HepG2 (cell line): ENCODE results near the gene TET3. TPM values are rescaled to one million over a fixed set of nuclear protein-coding genes. Genes with fewer than 3 reads are reported as not detected.
A peak's percentile ranks its signal among the peaks of the same experiment; 100 is the strongest.

Source experiments
- DNMT1 ChIP-seq: sonication (generic); formaldehyde crosslinking; IDR thresholded peaks from 2 replicates; pipeline ENCODE4 v1.5.1; 2020; ENCODE audit warnings: mild to moderate bottlenecking, missing genetic modification reagents
- GATAD1 ChIP-seq: IDR thresholded peaks from 2 replicates; pipeline ENCODE4 v1.6.1; 2016; ENCODE audit warnings: missing genetic modification reagents, missing compliant biosample characterization
- HNF4A ChIP-seq: sonication (generic); formaldehyde crosslinking; IDR thresholded peaks from 2 replicates; pipeline ENCODE4 v1.4.0; 2020; ENCODE audit warnings: missing genetic modification reagents
- NRL ChIP-seq: sonication (generic); formaldehyde crosslinking; IDR thresholded peaks from 2 replicates; pipeline ENCODE4 v1.5.0; 2020; ENCODE audit warnings: missing genetic modification reagents, mild to moderate bottlenecking, moderate library complexity, borderline replicate concordance
- PITX1 ChIP-seq: sonication (generic); formaldehyde crosslinking; IDR thresholded peaks from 2 replicates; pipeline ENCODE4 v1.5.1; 2020; ENCODE audit warnings: mild to moderate bottlenecking, missing genetic modification reagents
- RBM39 ChIP-seq: fragments of 200-400 bp; formaldehyde crosslinking; IDR thresholded peaks from one replicate; pipeline ENCODE4 v1.6.1; 2018; ENCODE audit warnings: antibody characterized with exemption, mild to moderate bottlenecking, low read depth, low read length; ENCODE audit not compliant: poor library complexity, severe bottlenecking
- ZNF382 ChIP-seq: sonication (generic); formaldehyde crosslinking; IDR thresholded peaks from 2 replicates; pipeline ENCODE4 v1.5.0; 2020; ENCODE audit warnings: missing genetic modification reagents, mild to moderate bottlenecking, borderline replicate concordance
- ZNF768 ChIP-seq: sonication (generic); formaldehyde crosslinking; IDR thresholded peaks from 2 replicates; pipeline ENCODE4 v1.4.0; 2020; ENCODE audit warnings: missing genetic modification reagents
- polyA plus RNA-seq, 8 experiments: library from polyadenylated mRNA; depleted of rRNA in 3 of 8; stranded (reverse) in 7 of 8; unstranded in 1 of 8; fragments of >200 nt; fragmentation: Illumina TruSeq in 4 of 8; extraction: Trizol in 4 of 8; gene quantifications; 2 replicates each; pipeline versions ENCODE4 v1.2.1 to v1.2.3, GENCODE V29; 2011 to 2016; ENCODE audit warnings: low read depth in 4 of 8, missing spikeins in 1 of 8, mixed read lengths in 1 of 8; ENCODE audit not compliant: insufficient read depth in 1 of 8
- total RNA-seq, 5 experiments: library from RNA; depleted of rRNA; stranded (reverse); fragments of >200 nt; fragmentation: Illumina TruSeq; extraction: Trizol; gene quantifications; 2 replicates each; pipeline ENCODE4 v1.2.3, GENCODE V29; 2016; ENCODE audit warnings: low read depth in 1 of 5
- TF ChIP-seq, protein P1 (sequence below): sonication (generic); formaldehyde crosslinking; IDR thresholded peaks from one replicate; pipeline ENCODE4 v1.5.1; 2020; ENCODE audit warnings: mild to moderate bottlenecking, missing genetic modification reagents; ENCODE audit errors: not compliant biosample characterization
- TF ChIP-seq, protein P2 (sequence below): IDR thresholded peaks from 2 replicates; pipeline ENCODE4 v1.6.1; 2018; ENCODE audit warnings: missing genetic modification reagents
- TF ChIP-seq, protein P3 (sequence below): IDR thresholded peaks from 2 replicates; pipeline ENCODE4 v1.4.0; 2020; ENCODE audit warnings: mild to moderate bottlenecking, missing genetic modification reagents
- TF ChIP-seq, protein P4 (sequence below): IDR thresholded peaks from 2 replicates; pipeline ENCODE4 v1.6.1; 2016; ENCODE audit warnings: low read depth, borderline replicate concordance

Gene TET3
- total and polyA plus RNA-seq, 2 of the 13 experiments (the other 11 are each of a cell fraction or from before 2014, with no cell fraction given): 4.3 to 6.8 TPM

DNA sequence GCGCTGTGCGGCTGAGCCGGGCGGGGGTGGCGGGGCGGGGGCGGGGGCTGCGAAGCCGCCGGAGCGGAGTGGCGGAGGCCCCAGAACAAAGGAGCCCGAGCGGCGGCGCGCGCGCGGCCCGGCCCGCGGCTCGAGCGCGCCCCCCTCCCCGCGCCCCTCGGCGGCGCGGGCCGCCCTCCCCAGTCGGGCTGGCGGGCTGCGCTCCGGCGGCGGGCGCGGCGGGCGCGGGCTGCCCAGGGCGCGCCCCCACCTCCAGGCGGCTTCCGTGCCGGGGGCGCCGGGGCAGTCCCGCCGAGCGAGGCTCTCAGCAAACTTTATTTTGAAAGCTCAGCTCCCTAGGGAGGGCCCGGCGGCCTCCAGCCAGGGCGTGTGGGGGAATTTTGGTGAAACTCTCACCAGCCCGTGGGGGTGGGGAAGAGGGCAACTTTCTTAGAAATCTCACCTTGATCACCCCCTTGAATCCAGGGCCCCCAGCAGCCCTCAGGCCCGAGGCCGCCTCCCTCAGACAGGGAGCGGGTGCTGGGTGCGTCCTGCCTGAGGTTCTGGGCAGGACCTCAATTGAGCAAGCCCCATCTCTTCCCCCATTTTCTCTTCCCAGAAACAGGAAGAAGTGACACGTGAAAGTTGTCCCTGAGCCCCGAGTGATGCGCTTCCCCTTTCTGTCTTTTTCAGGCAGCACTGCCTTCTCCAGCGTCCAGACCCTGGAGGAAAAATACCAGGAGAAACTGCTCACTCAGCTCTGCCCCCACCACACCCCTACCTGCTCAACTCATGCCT is 786 bp downstream of the TET3 start (continued):
- TF ChIP-seq, protein P1, sequence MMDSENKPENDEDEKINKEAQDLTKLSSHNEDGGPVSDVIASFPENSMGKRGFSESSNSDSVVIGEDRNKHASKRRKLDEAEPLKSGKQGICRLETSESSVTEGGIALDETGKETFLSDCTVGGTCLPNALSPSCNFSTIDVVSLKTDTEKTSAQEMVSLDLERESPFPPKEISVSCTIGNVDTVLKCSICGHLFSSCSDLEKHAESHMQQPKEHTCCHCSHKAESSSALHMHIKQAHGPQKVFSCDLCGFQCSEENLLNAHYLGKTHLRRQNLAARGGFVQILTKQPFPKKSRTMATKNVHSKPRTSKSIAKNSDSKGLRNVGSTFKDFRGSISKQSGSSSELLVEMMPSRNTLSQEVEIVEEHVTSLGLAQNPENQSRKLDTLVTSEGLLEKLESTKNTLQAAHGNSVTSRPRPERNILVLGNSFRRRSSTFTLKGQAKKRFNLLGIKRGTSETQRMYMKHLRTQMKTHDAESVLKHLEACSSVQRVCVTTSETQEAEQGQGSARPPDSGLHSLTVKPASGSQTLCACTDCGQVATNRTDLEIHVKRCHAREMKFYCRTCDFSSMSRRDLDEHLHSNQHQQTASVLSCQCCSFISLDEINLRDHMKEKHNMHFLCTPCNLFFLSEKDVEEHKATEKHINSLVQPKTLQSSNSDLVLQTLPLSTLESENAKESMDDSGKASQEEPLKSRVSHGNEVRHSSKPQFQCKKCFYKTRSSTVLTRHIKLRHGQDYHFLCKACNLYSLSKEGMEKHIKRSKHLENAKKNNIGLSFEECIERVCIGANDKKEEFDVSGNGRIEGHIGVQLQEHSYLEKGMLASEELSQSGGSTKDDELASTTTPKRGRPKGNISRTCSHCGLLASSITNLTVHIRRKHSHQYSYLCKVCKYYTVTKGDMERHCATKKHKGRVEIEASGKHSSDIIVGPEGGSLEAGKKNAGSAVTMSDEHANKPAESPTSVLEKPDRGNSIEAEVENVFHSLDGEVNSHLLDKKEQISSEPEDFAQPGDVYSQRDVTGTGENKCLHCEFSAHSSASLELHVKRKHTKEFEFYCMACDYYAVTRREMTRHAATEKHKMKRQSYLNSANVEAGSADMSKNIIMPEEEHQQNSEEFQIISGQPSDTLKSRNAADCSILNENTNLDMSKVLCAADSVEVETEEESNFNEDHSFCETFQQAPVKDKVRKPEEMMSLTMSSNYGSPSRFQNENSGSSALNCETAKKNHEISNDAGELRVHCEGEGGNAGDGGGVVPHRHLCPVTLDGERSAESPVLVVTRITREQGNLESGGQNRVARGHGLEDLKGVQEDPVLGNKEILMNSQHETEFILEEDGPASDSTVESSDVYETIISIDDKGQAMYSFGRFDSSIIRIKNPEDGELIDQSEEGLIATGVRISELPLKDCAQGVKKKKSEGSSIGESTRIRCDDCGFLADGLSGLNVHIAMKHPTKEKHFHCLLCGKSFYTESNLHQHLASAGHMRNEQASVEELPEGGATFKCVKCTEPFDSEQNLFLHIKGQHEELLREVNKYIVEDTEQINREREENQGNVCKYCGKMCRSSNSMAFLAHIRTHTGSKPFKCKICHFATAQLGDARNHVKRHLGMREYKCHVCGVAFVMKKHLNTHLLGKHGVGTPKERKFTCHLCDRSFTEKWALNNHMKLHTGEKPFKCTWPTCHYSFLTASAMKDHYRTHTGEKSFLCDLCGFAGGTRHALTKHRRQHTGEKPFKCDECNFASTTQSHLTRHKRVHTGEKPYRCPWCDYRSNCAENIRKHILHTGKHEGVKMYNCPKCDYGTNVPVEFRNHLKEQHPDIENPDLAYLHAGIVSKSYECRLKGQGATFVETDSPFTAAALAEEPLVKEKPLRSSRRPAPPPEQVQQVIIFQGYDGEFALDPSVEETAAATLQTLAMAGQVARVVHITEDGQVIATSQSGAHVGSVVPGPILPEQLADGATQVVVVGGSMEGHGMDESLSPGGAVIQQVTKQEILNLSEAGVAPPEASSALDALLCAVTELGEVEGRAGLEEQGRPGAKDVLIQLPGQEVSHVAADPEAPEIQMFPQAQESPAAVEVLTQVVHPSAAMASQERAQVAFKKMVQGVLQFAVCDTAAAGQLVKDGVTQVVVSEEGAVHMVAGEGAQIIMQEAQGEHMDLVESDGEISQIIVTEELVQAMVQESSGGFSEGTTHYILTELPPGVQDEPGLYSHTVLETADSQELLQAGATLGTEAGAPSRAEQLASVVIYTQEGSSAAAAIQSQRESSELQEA (CRISPR knock-in tag): no peak
- TF ChIP-seq, protein P2, sequence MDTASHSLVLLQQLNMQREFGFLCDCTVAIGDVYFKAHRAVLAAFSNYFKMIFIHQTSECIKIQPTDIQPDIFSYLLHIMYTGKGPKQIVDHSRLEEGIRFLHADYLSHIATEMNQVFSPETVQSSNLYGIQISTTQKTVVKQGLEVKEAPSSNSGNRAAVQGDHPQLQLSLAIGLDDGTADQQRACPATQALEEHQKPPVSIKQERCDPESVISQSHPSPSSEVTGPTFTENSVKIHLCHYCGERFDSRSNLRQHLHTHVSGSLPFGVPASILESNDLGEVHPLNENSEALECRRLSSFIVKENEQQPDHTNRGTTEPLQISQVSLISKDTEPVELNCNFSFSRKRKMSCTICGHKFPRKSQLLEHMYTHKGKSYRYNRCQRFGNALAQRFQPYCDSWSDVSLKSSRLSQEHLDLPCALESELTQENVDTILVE (CRISPR knock-in tag): peak; percentile 55; the same call in 1 of the 2 replicates
- TF ChIP-seq ZNF768 (CRISPR knock-in tag) (0 out of 2 replicates have a peak, but pooled peaks have one; percentile 19), DNMT1 (CRISPR knock-in tag) (0 out of 2 replicates have a peak, but pooled peaks have one; percentile 52), NRL (0 out of 2 replicates have a peak, but pooled peaks have one; percentile 27), RBM39 (peak; percentile 42), ZNF382 (CRISPR knock-in tag) (no peak), PITX1 (CRISPR knock-in tag) (0 out of 2 replicates have a peak, but pooled peaks have one; percentile 27), HNF4A (CRISPR knock-in tag) (no peak), GATAD1 (CRISPR knock-in tag) (0 out of 2 replicates have a peak, but pooled peaks have one; percentile 29)
- TF ChIP-seq, protein P3, sequence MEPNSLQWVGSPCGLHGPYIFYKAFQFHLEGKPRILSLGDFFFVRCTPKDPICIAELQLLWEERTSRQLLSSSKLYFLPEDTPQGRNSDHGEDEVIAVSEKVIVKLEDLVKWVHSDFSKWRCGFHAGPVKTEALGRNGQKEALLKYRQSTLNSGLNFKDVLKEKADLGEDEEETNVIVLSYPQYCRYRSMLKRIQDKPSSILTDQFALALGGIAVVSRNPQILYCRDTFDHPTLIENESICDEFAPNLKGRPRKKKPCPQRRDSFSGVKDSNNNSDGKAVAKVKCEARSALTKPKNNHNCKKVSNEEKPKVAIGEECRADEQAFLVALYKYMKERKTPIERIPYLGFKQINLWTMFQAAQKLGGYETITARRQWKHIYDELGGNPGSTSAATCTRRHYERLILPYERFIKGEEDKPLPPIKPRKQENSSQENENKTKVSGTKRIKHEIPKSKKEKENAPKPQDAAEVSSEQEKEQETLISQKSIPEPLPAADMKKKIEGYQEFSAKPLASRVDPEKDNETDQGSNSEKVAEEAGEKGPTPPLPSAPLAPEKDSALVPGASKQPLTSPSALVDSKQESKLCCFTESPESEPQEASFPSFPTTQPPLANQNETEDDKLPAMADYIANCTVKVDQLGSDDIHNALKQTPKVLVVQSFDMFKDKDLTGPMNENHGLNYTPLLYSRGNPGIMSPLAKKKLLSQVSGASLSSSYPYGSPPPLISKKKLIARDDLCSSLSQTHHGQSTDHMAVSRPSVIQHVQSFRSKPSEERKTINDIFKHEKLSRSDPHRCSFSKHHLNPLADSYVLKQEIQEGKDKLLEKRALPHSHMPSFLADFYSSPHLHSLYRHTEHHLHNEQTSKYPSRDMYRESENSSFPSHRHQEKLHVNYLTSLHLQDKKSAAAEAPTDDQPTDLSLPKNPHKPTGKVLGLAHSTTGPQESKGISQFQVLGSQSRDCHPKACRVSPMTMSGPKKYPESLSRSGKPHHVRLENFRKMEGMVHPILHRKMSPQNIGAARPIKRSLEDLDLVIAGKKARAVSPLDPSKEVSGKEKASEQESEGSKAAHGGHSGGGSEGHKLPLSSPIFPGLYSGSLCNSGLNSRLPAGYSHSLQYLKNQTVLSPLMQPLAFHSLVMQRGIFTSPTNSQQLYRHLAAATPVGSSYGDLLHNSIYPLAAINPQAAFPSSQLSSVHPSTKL (CRISPR knock-in tag): 0 out of 2 replicates have a peak, but pooled peaks have one; percentile 6
- TF ChIP-seq, protein P4, sequence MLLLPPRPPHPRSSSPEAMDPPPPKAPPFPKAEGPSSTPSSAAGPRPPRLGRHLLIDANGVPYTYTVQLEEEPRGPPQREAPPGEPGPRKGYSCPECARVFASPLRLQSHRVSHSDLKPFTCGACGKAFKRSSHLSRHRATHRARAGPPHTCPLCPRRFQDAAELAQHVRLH (CRISPR knock-in tag): peak; percentile 31; the same call in 1 of the 2 replicates
